H1 (cell line): ENCODE measurements around the gene CUEDC1. TPM values are rescaled to one million over a fixed set of nuclear protein-coding genes. Genes with fewer than 3 reads are reported as not detected.

Experiments
- RBBP5 ChIP-seq: IDR thresholded peaks from 2 replicates; pipeline ENCODE4 v1.7.1; 2012; ENCODE audit warnings: low read depth, mild to moderate bottlenecking, inconsistent platforms, low read length, moderate library complexity, borderline replicate concordance
- polyA plus RNA-seq, 7 experiments: library from polyadenylated mRNA; depleted of rRNA in 3 of 7; stranded (reverse) in 5 of 7; unstranded in 2 of 7; fragments of >200 nt in 5 of 7; fragments of 200-250 nt in 2 of 7; gene quantifications; 1 replicate in 5 of 7; 2 replicates in 1 of 7; 4 replicates in 1 of 7; pipeline versions ENCODE4 v1.2.1 to v1.2.3, GENCODE V29; 2011 to 2013; ENCODE audit warnings: missing spikeins in 2 of 7, mixed read lengths in 2 of 7
- total RNA-seq: library from RNA; stranded (reverse); fragmentation: NEBNext Ultra II Directional; extraction: Animal tissue kit (Norgen Biotek cat#: 25700); gene quantifications from 2 replicates; pipeline ENCODE4 v1.2.1, GENCODE V29; 2021
- TF ChIP-seq, protein P1 (sequence below): IDR thresholded peaks from 2 replicates; pipeline ENCODE4 v1.6.1; 2011; ENCODE audit warnings: low read length, improper control_type of control experiment

The CUEDC1 gene
- total and polyA plus RNA-seq, 2 of the 8 experiments (the other 6 are each of a cell fraction or from before 2014, with no cell fraction given), result 4.0 to 10.7 TPM

DNA sequence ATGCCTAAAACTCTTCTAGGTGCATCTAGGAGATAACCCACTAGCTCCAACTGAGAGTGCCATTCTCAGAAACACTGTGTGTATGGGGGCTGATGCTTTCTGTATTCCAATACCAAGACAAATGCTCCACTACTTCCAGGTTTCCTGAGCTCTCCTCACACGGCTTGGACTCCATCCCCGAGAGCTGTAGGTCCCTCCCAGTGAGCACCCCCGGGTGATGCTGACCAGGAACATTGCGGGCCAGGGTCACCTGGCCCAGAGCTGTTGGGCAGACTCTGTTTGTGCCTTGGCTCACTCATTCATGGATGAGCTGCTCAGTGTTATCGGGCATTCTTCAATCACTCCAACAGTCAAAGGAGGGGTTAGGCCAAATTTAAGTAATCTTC is 7.0 kb downstream of the CUEDC1 start (continued):
- TF ChIP-seq, protein P1, sequence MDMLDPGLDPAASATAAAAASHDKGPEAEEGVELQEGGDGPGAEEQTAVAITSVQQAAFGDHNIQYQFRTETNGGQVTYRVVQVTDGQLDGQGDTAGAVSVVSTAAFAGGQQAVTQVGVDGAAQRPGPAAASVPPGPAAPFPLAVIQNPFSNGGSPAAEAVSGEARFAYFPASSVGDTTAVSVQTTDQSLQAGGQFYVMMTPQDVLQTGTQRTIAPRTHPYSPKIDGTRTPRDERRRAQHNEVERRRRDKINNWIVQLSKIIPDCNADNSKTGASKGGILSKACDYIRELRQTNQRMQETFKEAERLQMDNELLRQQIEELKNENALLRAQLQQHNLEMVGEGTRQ, result no peak
- TF ChIP-seq RBBP5, result no peak
